NCI-H2107 (cell line): ENCODE measurements around the gene VILL.

Source experiments
- DNase-seq: peaks from one replicate; lab custom pipeline; 2025; lab: John Stamatoyannopoulos, UW

The VILL gene

GRCh38 chr3:37990527-37990926, at the start of gene VILL:
Gene VILL, plus strand, starts transcription at chr3:37990786. Its CDS starts 2,887 bp downstream, at chr3:37993673.
- DNase-seq = no peak

- DNase-seq = no peak
These were observed 48.7 kb upstream of the VILL start for GRCh38 chr3:37941608-37942508.

GRCh38 chr3:37942646-37943045, 47.9 kb upstream of the VILL start:
- no peak for DNase-seq

- no peak for DNase-seq
These were observed 47.5 kb upstream of the VILL start for GRCh38 chr3:37943126-37943525.

GRCh38 chr3:37943631-37944314, 46.8 kb upstream of the VILL start:
- no peak for DNase-seq

GRCh38 chr3:37944391-37944842, 46.2 kb upstream of the VILL start:
- no peak for DNase-seq

GRCh38 chr3:37945156-37945806, 45.3 kb upstream of the VILL start:
- DNase-seq = no peak

- DNase-seq = no peak
These were observed 44.6 kb upstream of the VILL start for GRCh38 chr3:37945807-37946530.

GRCh38 chr3:37946531-37946889, 44.1 kb upstream of the VILL start:
- DNase-seq = no peak

GRCh38 chr3:37949866-37950265, 40.7 kb upstream of the VILL start:
- DNase-seq = no peak

GRCh38 chr3:37952564-37952963, 38.0 kb upstream of the VILL start:
- DNase-seq = no peak

- no peak for DNase-seq
These were observed 37.4 kb upstream of the VILL start for GRCh38 chr3:37953226-37953625.

GRCh38 chr3:37953707-37954394, 36.7 kb upstream of the VILL start:
- DNase-seq = no peak

GRCh38 chr3:37954881-37955280, 35.7 kb upstream of the VILL start:
- no peak for DNase-seq

- no peak for DNase-seq
These were observed 34.5 kb upstream of the VILL start for GRCh38 chr3:37955918-37956707.

- no peak for DNase-seq
These were observed 33.7 kb upstream of the VILL start for GRCh38 chr3:37956723-37957538.

- DNase-seq = no peak
These were observed 33.0 kb upstream of the VILL start for GRCh38 chr3:37957539-37957936.

- no peak for DNase-seq
These were observed 28.8 kb upstream of the VILL start for GRCh38 chr3:37961622-37962431.

- no peak for DNase-seq
These were observed 27.6 kb upstream of the VILL start for GRCh38 chr3:37963016-37963415.
